Progenitor cell of endocrine pancreas (in vitro differentiated cells): ENCODE results near the gene SLC9A9. TPM values are rescaled to one million over a fixed set of nuclear protein-coding genes. Genes with fewer than 3 reads are reported as not detected.
"Not testable (repeated sequence)": the region's sequence is repeated elsewhere in the genome, so short reads cannot be mapped to it uniquely, and the experiment has no call there.

ENCODE experiments used
- DNase-seq: peaks from one replicate; pipeline ENCODE4 v3.0.0; 2021; ENCODE audit warnings: low spot score; ENCODE audit not compliant: unreplicated experiment
- H3K27ac Mint-ChIP-seq: 2 replicates; pipeline ENCODE4 v1.8.0; 2021; ENCODE audit warnings: mild to moderate bottlenecking, moderate library complexity, mixed read lengths
- H3K27me3 Mint-ChIP-seq: 2 replicates; pipeline ENCODE4 v1.8.0; 2021; ENCODE audit warnings: mixed read lengths
- H3K36me3 Mint-ChIP-seq: 2 replicates; pipeline ENCODE4 v1.8.0; 2022; ENCODE audit warnings: mixed read lengths; ENCODE audit not compliant: insufficient read depth
- H3K4me1 Mint-ChIP-seq: 2 replicates; pipeline ENCODE4 v1.8.0; 2021; ENCODE audit warnings: low read depth, mixed read lengths
- H3K4me3 Mint-ChIP-seq: 2 replicates; pipeline ENCODE4 v1.8.0; 2021; ENCODE audit warnings: low read depth, mild to moderate bottlenecking, moderate library complexity, mixed read lengths
- H3K9me3 Mint-ChIP-seq: 2 replicates; pipeline ENCODE4 v1.8.0; 2021; ENCODE audit warnings: low read depth, mixed read lengths
- CTCF ChIP-seq: fragments of 200-600 bp; sonication (generic); IDR thresholded peaks from one replicate; pipeline ENCODE4 v1.5.0; 2021; ENCODE audit warnings: antibody characterized with exemption, mild to moderate bottlenecking; ENCODE audit not compliant: unreplicated experiment
- total RNA-seq: library from RNA; stranded (reverse); gene quantifications from 2 replicates; pipeline ENCODE4 v1.2.1, GENCODE V29; 2021

SLC9A9 gene
- total RNA-seq, 1 donor from 2014 or later: 0.17 TPM

- H3K4me3 Mint-ChIP-seq: no peak overlapping the region
- DNase-seq: no peak
- H3K4me1 Mint-ChIP-seq: no peaks in the 10 kb centered on the region
- H3K9me3 Mint-ChIP-seq: no peaks in the 10 kb centered on the region
- no peaks in the 10 kb centered on the region for H3K36me3 Mint-ChIP-seq
- no peaks in the 10 kb centered on the region for H3K27me3 Mint-ChIP-seq
- no peak for TF ChIP-seq CTCF
- no peak overlapping the region for H3K27ac Mint-ChIP-seq
Measured at GRCh38 chr3:143700431-143700975, 147.8 kb downstream of the SLC9A9 start.

GRCh38 chr3:143699424-143699823 is 148.8 kb downstream of the SLC9A9 start:
- Mint-ChIP-seq H3K4me3 (no peak overlapping the region), H3K36me3 (no peaks in the 10 kb centered on the region), H3K27ac (no peak overlapping the region), H3K9me3 (no peaks in the 10 kb centered on the region), H3K4me1 (no peaks in the 10 kb centered on the region), H3K27me3 (no peaks in the 10 kb centered on the region)
- TF ChIP-seq CTCF: no peak
- DNase-seq: no peak

GRCh38 chr3:143698682-143699303 is 149.5 kb downstream of the SLC9A9 start:
- TF ChIP-seq CTCF: no peak
- H3K27me3 Mint-ChIP-seq: no peaks in the 10 kb centered on the region

GRCh38 chr3:143697975-143698374 is 150.3 kb downstream of the SLC9A9 start:
- no peaks in the 10 kb centered on the region for H3K4me1 Mint-ChIP-seq
- H3K27me3 Mint-ChIP-seq: no peaks in the 10 kb centered on the region
- no peak overlapping the region for H3K4me3 Mint-ChIP-seq
- no peaks in the 10 kb centered on the region for H3K36me3 Mint-ChIP-seq
- TF ChIP-seq CTCF: no peak
- H3K27ac Mint-ChIP-seq: no peak overlapping the region
- no peaks in the 10 kb centered on the region for H3K9me3 Mint-ChIP-seq
- DNase-seq: no peak

More at GRCh38 chr3:143698682-143699303, 149.5 kb downstream of the SLC9A9 start:
- no peaks in the 10 kb centered on the region for H3K36me3 Mint-ChIP-seq
- no peak overlapping the region for H3K27ac Mint-ChIP-seq
- H3K4me3 Mint-ChIP-seq: no peak overlapping the region
- H3K4me1 Mint-ChIP-seq: no peaks in the 10 kb centered on the region
- H3K9me3 Mint-ChIP-seq: no peaks in the 10 kb centered on the region
- DNase-seq: no peak

- not testable (repeated sequence) for H3K27me3 Mint-ChIP-seq, H3K4me1 Mint-ChIP-seq, H3K9me3 Mint-ChIP-seq, H3K36me3 Mint-ChIP-seq, DNase-seq, H3K27ac Mint-ChIP-seq, H3K4me3 Mint-ChIP-seq
Measured at GRCh38 chr3:143695333-143695732, 152.9 kb downstream of the SLC9A9 start.

GRCh38 chr3:143693506-143693905 is 154.8 kb downstream of the SLC9A9 start:
- no peak for TF ChIP-seq CTCF
- DNase-seq: no peak
- Mint-ChIP-seq H3K27me3 (no peaks in the 10 kb centered on the region), H3K27ac (no peak overlapping the region), H3K9me3 (no peaks in the 10 kb centered on the region), H3K36me3 (no peaks in the 10 kb centered on the region), H3K4me3 (no peak overlapping the region), H3K4me1 (no peaks in the 10 kb centered on the region)
